Sigmoid colon (tissue), 4 donors: Measurements from ENCODE around the gene SYNGR3.

Source experiments
- CTCF ChIP-seq, 4 experiments: fragments of 450-650 bp in 3 of 4; fragments of 200-600 bp in 1 of 4; IDR thresholded peaks; one replicate each; pipeline ENCODE4 v1.5.1; 2016 to 2019; ENCODE audit warnings: antibody characterized with exemption in 4 of 4, mild to moderate bottlenecking in 3 of 4, moderate library complexity in 2 of 4
- POLR2A ChIP-seq, 2 donors: fragments of 450-650 bp; IDR thresholded peaks; one replicate each; pipeline ENCODE4 v1.6.1; 2016; ENCODE audit warnings: antibody characterized with exemption in 2 of 2, mild to moderate bottlenecking in 2 of 2, moderate library complexity in 2 of 2
- POLR2AphosphoS5 ChIP-seq, 4 donors: sonication (generic); formaldehyde crosslinking; IDR thresholded peaks; one replicate each; pipeline ENCODE4 v1.6.1; 2017; ENCODE audit warnings: antibody characterized with exemption in 4 of 4

- TF ChIP-seq CTCF (IDR thresholded peaks at IDR 0.05) = no peak
- TF ChIP-seq POLR2AphosphoS5 (IDR thresholded peaks at IDR 0.05) = no peak
- TF ChIP-seq POLR2A (IDR thresholded peaks at IDR 0.05) = no peak
These were observed 39.6 kb downstream of the SYNGR3 start for GRCh38 chr16:2029350-2029749.
